DMS53 (cell line): Measurements from ENCODE around the gene KRT33B.
"Not testable (repeated sequence)": the region's sequence is repeated elsewhere in the genome, so short reads cannot be mapped to it uniquely, and the experiment has no call there.

Experiments used
- DNase-seq: peaks from one replicate; lab custom pipeline; 2025; lab: John Stamatoyannopoulos, UW

The KRT33B gene

DNA sequence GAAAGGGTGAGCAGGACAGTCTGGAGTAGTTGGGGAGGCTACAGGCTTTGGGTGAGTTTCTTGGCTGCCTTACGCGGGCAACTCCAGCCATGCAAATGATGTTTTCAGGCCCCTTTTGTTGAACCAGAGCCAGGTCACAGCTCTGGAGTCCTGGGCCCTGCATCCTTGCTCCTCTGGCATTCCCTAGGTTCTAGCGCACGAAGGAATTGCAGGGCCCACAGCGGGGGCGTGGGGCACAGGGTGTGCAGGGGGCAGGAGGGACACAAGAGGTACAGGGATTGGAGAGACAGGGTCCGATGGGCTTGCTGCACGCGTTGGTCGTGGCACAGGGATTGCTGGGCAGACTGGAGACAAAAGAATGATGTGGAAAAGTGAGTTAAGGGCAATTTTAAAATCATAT, 24.2 kb upstream of the KRT33B start:
- DNase-seq, result no peak

GRCh38 chr17:41393294-41393693, 23.7 kb upstream of the KRT33B start:
- no peak for DNase-seq

DNA sequence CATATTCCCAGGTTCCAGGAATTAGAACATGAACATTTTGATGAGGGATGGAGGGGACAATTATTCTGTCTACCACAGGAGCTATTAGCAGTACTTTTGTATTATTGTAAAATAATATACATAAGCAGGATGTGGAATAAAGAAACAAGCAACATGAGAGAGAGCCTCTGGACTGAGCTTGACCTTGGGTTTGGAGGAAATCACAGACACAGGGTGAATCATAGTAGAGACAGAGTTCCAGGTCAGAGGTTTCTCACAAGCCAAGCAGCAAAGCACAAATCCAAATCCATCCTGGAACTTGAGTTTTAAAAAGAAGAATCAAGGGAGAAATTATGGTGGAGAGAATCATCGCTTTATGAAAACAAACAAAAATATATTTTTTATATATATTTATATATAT, 22.7 kb upstream of the KRT33B start:
- no peak for DNase-seq

- DNase-seq, result no peak
Measured at GRCh38 chr17:41391535-41391934, 21.9 kb upstream of the KRT33B start.

DNA sequence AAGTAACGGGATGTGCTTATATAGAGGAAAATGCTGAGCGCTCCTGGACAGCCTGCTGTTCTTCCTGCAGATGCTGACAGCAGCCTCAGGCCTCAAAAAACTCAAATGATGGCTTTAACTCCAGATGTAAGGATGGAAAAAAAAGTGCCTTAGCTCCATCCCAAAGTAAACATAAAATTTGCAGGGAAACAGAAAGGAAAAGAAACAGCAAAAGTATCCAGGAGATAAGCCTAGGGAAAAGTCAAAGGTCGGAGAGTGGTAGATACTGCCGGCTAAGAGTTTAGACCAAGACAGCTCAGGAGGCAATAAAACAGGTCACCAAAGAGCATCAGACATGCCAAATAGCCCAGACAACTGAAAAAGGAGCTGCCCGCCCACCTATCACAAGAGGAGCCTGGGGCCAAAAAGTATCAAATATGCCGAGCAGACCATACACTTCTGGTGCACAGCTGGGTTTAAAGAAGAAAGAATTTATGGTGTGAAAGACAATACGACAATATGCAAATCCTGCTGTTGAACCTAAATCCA, 20.9 kb upstream of the KRT33B start:
- no peak for DNase-seq

GRCh38 chr17:41387670-41388069, 18.1 kb upstream of the KRT33B start:
- no peak for DNase-seq

GRCh38 chr17:41386227-41386626, 16.6 kb upstream of the KRT33B start:
- DNase-seq, result no peak

DNA sequence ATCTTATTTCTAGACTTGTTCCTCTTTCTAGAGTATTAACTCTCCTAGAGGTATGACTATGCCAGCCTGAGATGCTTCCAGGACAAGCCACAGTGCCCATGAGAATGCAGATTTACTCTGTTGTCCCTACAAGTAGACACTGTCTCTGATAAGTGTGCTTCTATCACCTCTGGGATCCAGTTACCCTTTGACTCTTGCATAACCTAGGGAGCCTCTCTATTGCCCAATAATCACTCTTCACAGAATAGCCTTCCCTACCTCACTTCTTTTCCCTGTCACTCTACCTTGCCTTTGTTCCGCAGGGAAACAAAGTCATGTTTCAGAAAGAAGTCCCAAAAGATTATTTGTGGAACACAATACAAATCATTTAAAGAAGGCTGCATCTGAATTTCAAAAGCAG, 14.1 kb upstream of the KRT33B start:
- no peak for DNase-seq

GRCh38 chr17:41382394-41382793, 12.8 kb upstream of the KRT33B start:
- no peak for DNase-seq

DNA sequence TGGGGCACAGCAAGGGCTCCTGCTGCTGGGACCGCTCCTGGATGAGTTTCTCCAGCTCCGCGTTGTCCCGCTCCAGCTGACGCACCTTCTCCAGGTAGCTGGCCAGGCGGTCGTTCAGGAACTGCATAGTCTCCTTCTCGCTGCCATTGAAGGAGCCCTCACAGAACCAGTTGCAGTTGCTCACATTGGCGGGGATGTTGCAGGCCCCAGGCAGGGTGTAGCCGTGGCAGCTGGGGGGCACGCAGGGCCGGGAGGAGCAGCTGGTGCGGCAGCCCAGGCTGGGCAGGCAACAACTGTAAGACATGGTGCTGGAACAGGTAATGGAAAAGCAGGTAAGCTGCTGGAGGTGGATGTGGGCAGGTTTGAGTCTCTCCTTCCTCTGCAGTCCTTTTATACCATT, 12.3 kb upstream of the KRT33B start, which contains the start of gene KRT34:
Gene KRT34 (minus strand): TSS at position 364 of the 400 bp plus-strand sequence. CDS start 60 bp downstream, at position 304.
- not testable (repeated sequence) for DNase-seq

DNA sequence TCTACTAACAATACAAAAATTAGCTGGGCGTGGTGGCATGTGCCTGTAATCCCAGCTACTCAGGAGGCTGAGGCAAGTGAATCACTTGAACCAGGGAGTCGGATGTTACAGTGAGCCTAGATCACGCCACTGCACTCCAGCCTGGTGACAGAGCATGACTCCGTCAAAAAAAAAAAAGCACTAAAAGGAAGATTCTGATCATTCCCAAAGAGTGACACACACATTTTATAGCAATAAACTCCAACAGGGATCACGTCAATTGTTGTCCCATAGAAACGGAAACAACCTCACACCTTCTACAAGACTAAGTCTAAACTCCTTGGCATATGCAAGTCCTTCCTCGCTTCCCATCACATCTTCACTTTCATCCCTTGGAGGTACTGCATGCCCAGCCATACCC, 10.5 kb upstream of the KRT33B start:
- not testable (repeated sequence) for DNase-seq

GRCh38 chr17:41377546-41377945, 7.9 kb upstream of the KRT33B start:
- no peak for DNase-seq

GRCh38 chr17:41369023-41369422, 590 bp downstream of the KRT33B start:
- no peak for DNase-seq

GRCh38 chr17:41367426-41368075, 2.1 kb downstream of the KRT33B start:
- no peak for DNase-seq

GRCh38 chr17:41366070-41366469, 3.5 kb downstream of the KRT33B start:
- DNase-seq, result no peak

GRCh38 chr17:41363881-41364280, 5.7 kb downstream of the KRT33B start:
- no peak for DNase-seq

GRCh38 chr17:41360296-41360995, 9.2 kb downstream of the KRT33B start:
- DNase-seq, result no peak

DNA sequence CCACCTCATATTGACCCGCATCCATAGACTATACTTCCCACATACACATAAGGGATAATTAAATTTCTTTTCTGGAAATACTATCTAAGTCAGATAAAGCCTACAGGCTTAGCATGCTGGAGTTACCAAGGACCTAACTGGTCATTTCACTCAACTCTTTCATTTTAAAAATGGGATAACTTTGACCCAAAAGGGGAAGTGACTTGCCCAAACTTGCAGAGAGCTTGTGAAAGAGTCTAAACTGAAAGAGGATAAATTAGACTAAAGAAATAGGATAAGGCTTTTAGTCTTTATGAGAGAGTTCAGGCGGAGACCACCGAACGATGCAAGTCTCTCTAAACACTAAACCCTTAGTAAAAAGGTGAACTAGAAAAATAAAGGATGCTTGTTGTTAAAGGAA, 15.1 kb downstream of the KRT33B start:
- no peak for DNase-seq

- DNase-seq, result no peak
Measured at GRCh38 chr17:41352597-41353366, 16.8 kb downstream of the KRT33B start.

- DNase-seq, result no peak
Measured at GRCh38 chr17:41351177-41351576, 18.4 kb downstream of the KRT33B start.

DNA sequence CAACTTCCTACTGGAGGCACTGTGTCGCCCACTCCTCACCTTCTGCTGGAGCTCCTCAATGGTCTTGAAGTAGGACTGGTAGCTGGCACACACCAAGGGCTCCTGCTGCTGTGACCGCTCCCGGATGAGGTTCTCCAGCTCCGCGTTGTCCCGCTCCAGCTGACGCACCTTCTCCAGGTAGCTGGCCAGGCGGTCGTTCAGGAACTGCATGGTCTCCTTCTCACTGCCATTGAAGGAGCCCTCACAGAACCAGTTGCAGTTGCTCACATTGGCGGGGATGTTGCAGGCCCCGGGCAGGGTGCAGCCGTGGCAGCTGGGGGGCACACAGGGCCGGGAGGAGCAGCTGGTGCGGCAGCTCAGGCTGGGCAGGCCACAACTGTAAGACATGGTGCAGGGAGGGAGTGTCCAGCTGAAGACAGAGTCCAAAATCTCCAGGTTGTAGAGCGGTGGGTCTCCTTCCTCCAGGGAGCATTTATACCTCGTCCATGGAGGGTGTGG, 19.2 kb downstream of the KRT33B start, which contains the start of gene KRT33A:
Gene KRT33A (minus strand): TSS at position 448 of the 498 bp plus-strand sequence. CDS start 61 bp downstream, at position 387.
- not testable (repeated sequence) for DNase-seq
